Measurements from ENCODE around the gene MPPED1. TPM values are rescaled to one million over a fixed set of nuclear protein-coding genes. Genes with fewer than 3 reads are reported as not detected.

MPPED1 gene
- total and polyA plus RNA-seq, 2 donors (not counting 1 experiment from before 2014, with no cell fraction given), result 0.13 TPM; not detected in 1

DNA sequence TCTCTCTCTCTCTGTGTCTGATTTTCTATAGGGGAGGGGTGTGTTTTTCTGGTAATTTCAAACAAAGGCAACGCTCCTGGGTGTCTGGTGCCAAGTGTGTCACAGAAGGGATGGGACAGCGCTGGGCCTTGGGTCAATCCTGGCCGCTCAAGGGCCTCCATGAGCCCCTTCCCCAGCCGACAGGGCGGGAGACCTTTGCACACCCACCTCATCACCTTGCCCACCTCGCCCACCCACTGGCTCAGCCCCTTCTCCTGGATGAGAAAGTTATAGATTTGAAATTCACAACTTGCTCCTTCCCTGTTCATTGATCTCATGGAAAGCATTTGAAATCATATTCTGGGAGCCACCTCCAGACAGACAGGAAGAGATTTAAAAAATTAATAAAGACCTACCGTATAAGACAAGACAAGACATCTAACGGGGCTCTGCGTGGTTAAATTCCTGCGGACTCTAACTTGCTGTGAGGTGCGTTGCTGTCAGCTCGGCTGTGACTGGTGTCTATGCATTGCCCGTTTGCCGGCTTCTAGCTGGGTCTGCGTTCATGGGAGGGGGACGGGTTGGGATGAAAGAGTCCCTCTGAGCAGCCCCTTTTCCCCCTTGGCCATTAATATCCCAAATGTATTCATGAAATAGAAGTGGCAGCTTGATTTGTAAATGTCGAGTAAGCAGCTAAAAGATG, 27.0 kb downstream of the MPPED1 start:
- no peak for DNase-seq
- 91% methylated on average over 8 of the region's 17 CpGs for WGBS (ENCODE audit: insufficient coverage)
- H3K9me3 ChIP-seq (ENCODE audit: control extremely low read depth in 1 of 3, control insufficient read depth in 2 of 3, insufficient read depth in 1 of 3, low read length in 2 of 3), result no peaks in the 10 kb centered on the region
- CTCF ChIA-PET, result no interaction called here
- H3K4me1 ChIP-seq (ENCODE audit: control insufficient read depth in 2 of 2, insufficient read depth in 2 of 2, low read length in 2 of 2), result no peaks in the 10 kb centered on the region
- H3K9ac ChIP-seq (ENCODE audit: low read length), result no peak overlapping the region
- H3K27ac ChIP-seq (ENCODE audit: low read length in 2 of 2), result no peak overlapping the region
- H3K27me3 ChIP-seq (replicated peaks in 1 of 4; ENCODE audit: control extremely low read depth in 1 of 4, control insufficient read depth in 3 of 4, insufficient read depth in 4 of 4, low read length in 3 of 4), result no peaks in the 10 kb centered on the region
- H3K79me2 ChIP-seq (ENCODE audit: control insufficient read depth, insufficient read depth, low read length), result no peaks in the 10 kb centered on the region
- no peak overlapping the region for H3K27ac Mint-ChIP-seq
- intact Hi-C loops (cut with micrococcal nuclease), result no loop called here
- H3K4me2 ChIP-seq (replicated peaks; ENCODE audit: low read depth, low read length, poor library complexity, severe bottlenecking), result no peak overlapping the region
- no peaks in the 10 kb centered on the region for H3K36me3 ChIP-seq (replicated peaks in 1 of 2; ENCODE audit: control extremely low read depth in 1 of 2, control insufficient read depth in 1 of 2, extremely low read depth in 1 of 2, insufficient read depth in 2 of 2, low read length in 1 of 2)
- H3K4me3 ChIP-seq (ENCODE audit: control extremely low read depth in 1 of 5, extremely low read depth in 1 of 5, insufficient read depth in 1 of 5, low read depth in 2 of 5, low read length in 4 of 5), result no peak overlapping the region
- POLR2A ChIA-PET, result no interaction called here
- no peaks in the 10 kb centered on the region for H3K4me1 Mint-ChIP-seq
- no peak overlapping the region for H2AFZ ChIP-seq (ENCODE audit: insufficient read depth, low read depth, low read length, poor library complexity, severe bottlenecking)
- H4K20me1 ChIP-seq (ENCODE audit: control insufficient read depth, insufficient read depth, low read length, poor library complexity, severe bottlenecking), result no peaks in the 10 kb centered on the region
- H3K4me3 Mint-ChIP-seq, result no peak overlapping the region
- TF ChIP-seq, protein P1, sequence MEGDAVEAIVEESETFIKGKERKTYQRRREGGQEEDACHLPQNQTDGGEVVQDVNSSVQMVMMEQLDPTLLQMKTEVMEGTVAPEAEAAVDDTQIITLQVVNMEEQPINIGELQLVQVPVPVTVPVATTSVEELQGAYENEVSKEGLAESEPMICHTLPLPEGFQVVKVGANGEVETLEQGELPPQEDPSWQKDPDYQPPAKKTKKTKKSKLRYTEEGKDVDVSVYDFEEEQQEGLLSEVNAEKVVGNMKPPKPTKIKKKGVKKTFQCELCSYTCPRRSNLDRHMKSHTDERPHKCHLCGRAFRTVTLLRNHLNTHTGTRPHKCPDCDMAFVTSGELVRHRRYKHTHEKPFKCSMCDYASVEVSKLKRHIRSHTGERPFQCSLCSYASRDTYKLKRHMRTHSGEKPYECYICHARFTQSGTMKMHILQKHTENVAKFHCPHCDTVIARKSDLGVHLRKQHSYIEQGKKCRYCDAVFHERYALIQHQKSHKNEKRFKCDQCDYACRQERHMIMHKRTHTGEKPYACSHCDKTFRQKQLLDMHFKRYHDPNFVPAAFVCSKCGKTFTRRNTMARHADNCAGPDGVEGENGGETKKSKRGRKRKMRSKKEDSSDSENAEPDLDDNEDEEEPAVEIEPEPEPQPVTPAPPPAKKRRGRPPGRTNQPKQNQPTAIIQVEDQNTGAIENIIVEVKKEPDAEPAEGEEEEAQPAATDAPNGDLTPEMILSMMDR (IDR thresholded peaks at IDR 0.05), result no peak
- TF ChIP-seq EZH2 (IDR thresholded peaks at IDR 0.05; ENCODE audit: borderline replicate concordance, insufficient read depth, low read depth, low read length, poor library complexity, severe bottlenecking), result no peak
- H3K27me3 Mint-ChIP-seq, result peaks cover 14% of the 10 kb centered on the region
- ATAC-seq (ENCODE audit: low read depth), result no peak
- no peaks in the 10 kb centered on the region for H3K9me3 Mint-ChIP-seq (ENCODE audit: insufficient read depth)

DNA sequence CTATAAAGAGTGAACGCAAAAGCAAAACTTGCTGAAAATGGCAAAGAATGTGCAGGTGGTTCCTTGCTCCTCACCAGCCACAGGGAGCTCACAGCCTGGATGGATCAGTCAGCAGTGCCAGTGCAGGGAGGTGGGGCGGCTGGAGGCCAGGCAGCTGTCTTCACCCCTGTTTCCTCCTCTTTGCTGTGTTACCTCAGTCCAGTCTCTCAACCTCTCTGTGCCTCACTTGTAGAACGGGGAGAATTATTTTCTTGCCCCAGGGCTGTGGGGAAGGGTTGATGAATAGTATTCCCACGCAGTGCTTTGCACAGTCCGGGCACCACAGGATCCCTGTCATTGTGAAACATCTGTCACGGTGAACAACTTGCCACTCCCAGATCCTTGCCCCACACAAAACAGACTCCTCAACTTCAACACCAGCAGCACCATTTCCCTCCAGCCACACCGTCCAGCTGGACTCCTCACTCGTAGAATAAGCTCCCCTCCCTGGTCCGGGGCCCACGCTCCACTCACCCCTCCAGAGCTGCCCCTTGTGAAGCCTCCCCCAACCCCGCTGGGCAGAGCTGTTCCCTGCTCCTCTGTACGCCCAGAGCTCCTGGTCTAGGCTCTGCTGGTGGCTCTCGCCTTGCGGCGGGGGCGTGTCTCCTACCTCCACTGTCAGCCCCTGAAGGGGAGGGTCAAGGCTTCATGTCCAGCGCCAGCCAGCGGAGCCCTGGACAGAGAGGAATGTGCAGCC, 27.7 kb downstream of the MPPED1 start:
- Histone ChIP-seq H2AFZ (ENCODE audit: insufficient read depth, low read depth, low read length, poor library complexity, severe bottlenecking) (no peak overlapping the region), H3K9me3 (ENCODE audit: control extremely low read depth in 1 of 3, control insufficient read depth in 2 of 3, insufficient read depth in 1 of 3, low read length in 2 of 3) (no peaks in the 10 kb centered on the region), H3K27me3 (replicated peaks in 1 of 4; ENCODE audit: control extremely low read depth in 1 of 4, control insufficient read depth in 3 of 4, insufficient read depth in 4 of 4, low read length in 3 of 4) (no peaks in the 10 kb centered on the region), H3K4me2 (replicated peaks; ENCODE audit: low read depth, low read length, poor library complexity, severe bottlenecking) (no peak overlapping the region), H3K36me3 (replicated peaks in 1 of 2; ENCODE audit: control extremely low read depth in 1 of 2, control insufficient read depth in 1 of 2, extremely low read depth in 1 of 2, insufficient read depth in 2 of 2, low read length in 1 of 2) (no peaks in the 10 kb centered on the region), H3K79me2 (ENCODE audit: control insufficient read depth, insufficient read depth, low read length) (no peaks in the 10 kb centered on the region), H3K4me3 (ENCODE audit: control extremely low read depth in 1 of 5, extremely low read depth in 1 of 5, insufficient read depth in 1 of 5, low read depth in 2 of 5, low read length in 4 of 5) (no peak overlapping the region), H3K9ac (ENCODE audit: low read length) (no peak overlapping the region), H3K4me1 (ENCODE audit: control insufficient read depth in 2 of 2, insufficient read depth in 2 of 2, low read length in 2 of 2) (no peaks in the 10 kb centered on the region), H3K27ac (ENCODE audit: low read length in 2 of 2) (no peak overlapping the region), H4K20me1 (ENCODE audit: control insufficient read depth, insufficient read depth, low read length, poor library complexity, severe bottlenecking) (no peaks in the 10 kb centered on the region)
- intact Hi-C loops (cut with micrococcal nuclease), result no loop called here
- 93% methylated on average over 11 of the region's 18 CpGs for WGBS (ENCODE audit: insufficient coverage)
- POLR2A ChIA-PET, result no interaction called here
- CTCF ChIA-PET, result no interaction called here
- no peaks in the 10 kb centered on the region for H3K9me3 Mint-ChIP-seq (ENCODE audit: insufficient read depth)
- no peak overlapping the region for H3K4me3 Mint-ChIP-seq
- peaks cover 14% of the 10 kb centered on the region for H3K27me3 Mint-ChIP-seq
- no peaks in the 10 kb centered on the region for H3K4me1 Mint-ChIP-seq
- H3K27ac Mint-ChIP-seq, result no peak overlapping the region
- no peak for ATAC-seq (ENCODE audit: low read depth)
- no peak for DNase-seq
- TF ChIP-seq EZH2 (IDR thresholded peaks at IDR 0.05; ENCODE audit: borderline replicate concordance, insufficient read depth, low read depth, low read length, poor library complexity, severe bottlenecking), result no peak
- TF ChIP-seq, protein P1 (IDR thresholded peaks at IDR 0.05), result no peak

All from B cell (primary cell).